NCI-H1417 treated with DMSO at 0.1 percent for 48 hours (cell line): Measurements from ENCODE around the gene KIAA0513.
A peak's percentile ranks its signal among the peaks of the same experiment; 100 is the strongest.

Source experiments
- DNase-seq: peaks from one replicate; lab custom pipeline; 2025; lab: John Stamatoyannopoulos, UW

KIAA0513 gene, protein sequence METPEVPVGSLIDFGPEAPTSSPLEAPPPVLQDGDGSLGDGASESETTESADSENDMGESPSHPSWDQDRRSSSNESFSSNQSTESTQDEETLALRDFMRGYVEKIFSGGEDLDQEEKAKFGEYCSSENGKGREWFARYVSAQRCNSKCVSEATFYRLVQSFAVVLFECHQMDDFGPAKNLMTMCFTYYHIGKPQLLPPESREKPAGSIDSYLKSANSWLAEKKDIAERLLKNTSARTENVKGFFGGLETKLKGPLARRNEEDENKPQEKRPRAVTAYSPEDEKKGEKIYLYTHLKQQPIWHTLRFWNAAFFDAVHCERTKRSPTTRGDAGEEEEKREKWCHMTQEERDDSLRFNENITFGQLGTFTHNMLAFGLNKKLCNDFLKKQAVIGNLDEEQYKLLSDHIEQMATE

DNA sequence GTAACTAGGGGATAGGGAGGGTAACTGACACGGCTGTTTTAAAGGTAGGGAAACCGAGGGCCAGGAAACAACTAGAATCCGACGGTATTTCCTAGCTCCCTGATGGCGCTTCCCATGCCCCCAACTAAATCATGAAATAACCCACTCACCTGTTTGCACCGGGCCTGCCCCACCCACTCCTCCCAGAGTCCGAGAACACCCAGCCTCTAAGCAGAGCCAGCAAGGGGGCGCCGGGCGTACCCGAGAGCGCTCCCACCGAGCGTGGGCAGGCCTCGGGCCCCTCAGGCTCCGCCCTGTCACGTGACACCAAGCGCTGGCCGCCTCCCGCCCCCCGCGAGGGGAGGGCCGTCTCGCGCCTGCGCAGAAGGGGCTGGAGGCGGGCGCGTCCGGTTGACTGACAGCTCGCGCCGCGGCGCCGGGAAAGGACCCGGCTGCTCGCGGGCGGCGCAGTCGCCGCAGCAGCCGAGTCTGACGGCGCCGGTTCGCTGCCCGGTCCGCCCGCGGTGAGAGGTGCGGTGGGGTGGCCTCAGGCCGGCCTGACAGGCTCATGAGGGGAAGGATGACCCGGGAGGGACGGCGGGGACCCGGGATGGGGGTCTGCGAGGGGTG, at the start of gene KIAA0513:
KIAA0513 (plus strand) TSS at position 447 of the 609 bp plus-strand sequence. CDS start 39,277 bp downstream, outside the sequence.
- DNase-seq: peak; percentile 48

GRCh38 chr16:84979516-84979915, 48.1 kb upstream of the KIAA0513 start:
- no peak for DNase-seq

DNA sequence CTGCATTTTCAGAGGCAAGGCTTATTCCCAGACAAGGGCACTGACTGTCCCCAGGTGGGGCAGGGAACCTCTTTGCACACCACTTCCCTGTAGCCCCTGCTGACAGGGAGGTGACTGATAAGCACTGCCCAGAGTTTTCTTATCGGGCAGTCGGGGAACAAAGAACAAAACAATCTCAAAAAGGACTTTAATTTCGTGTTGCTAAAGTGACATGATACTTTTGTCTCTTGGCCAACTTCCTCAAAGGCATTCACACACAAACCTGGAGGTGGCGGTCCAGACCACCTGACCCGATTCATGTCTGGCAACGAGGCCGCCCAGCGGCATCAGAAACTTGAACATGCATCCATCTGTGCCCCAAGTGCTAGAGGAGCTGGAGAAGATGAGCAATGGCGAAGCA, 45.2 kb upstream of the KIAA0513 start:
- no peak for DNase-seq

DNA sequence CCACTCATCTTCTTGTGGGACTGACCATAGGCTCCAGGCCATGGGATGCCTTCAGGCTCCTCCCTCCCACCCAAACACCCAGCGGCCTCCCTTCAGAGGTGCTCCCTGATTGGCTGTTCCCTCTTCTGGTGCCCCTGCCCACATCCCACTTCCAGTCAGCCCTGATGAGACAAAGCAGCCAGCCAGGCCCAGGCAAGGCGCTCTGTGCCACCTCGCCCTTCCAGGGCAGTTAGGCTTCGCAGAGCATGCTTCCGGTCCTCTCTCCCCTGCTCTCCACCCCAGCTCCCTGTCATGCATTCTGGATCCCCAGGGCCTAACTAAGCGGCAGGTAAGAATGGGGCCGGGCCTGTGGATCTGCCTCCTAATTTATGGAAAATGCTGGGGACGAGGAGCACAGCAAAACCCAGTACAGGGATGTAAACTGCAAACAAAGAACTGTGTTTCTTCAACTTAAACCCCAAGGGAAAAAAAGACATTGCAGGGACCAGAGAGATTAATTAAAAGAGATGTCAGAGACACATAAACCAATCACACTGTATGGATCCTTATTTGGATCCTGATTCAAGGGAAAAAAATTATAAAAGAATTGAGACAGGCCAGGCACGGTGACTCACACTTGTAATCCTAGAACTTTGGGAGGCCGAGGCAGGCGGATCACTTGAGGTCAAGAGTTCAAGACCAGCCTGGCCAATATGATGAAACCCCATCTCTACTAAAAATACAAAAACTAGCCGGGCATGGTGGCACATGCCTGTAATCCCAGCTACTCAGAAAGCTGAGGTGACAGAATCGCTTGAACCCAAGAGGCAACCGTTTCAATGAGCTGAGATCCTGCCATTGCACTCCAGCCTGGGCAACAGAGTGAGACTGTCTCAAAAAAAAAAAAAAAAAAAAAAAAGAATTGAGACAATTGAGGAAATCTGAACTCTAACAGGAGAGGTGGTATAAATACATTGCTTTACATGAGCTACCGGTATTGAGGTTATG, 42.2 kb upstream of the KIAA0513 start:
- no peak for DNase-seq

DNA sequence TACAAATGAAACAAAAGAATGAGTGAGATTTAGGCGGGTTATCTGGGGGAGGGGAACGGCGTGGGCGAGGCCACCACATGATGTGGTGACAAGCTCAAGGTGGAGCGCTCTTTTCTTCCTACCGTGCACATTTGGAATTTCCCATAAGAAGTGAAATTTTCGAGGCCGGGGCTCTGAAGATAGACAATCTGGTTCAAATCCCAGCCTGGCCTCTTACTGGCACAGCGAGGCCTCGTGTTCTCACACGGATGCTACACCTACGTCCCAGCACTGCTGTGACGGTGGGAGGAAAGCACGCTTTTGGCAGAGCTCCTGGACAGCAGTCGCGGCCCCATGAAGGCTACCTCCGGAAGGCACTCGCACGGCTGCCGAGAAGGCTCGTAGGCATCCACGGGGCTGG, 41.5 kb upstream of the KIAA0513 start:
- no peak for DNase-seq

DNA sequence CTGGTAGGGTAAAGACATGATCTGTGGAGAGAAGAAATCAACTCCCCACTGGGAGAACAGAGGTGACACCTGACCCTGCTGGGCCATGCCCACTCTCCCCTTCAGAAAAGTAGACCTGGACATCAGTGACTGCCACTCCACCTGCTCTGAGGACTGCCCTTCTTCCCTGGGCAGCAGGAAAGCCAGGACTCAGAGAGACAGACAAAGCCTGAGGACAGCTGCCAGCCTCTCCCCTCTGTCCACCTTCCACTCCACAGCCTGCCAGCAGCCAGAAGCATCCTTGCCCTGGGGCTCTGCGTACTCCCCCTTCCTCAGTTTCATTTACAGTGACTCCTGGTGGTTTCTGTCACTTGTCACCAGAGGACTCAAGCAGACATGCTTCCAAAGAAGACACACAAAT, 40.7 kb upstream of the KIAA0513 start:
- DNase-seq: no peak

DNA sequence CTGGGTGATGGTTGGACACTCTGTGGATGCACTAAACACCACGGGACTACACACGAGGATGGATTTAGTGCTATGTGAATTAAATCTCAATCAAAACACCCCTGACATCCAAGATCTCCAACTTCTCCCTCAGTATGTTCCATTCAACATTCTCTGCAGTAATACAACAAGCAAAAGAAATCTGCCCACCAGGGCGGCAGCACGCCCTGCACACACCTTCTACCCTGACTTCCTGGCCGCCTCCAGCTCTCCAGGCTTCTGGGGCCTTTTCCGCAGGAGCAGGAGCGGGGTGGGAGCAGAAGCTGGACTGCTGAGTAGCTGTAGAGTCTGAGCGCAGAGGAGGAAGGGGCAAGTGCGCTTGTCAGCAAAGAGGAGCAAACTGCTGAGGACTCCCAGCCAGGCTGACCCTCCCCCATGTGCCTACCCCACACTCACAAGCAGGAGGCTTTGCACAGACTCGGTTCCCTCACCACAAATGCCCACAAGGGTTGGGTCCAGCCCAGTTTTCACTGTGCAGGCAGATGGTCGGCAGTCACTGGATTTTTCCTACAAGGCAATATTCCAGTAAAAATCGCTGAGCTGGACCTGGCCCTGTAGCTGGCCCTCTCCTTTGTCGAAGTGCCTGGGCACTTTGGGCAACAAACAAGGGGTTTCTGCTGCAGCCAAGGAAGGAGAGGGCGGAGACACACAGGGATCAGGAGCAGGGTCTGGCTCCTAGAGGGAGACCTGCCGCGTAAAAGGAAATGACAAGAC, 39.1 kb upstream of the KIAA0513 start:
- DNase-seq: no peak

GRCh38 chr16:84989749-84990620, 37.6 kb upstream of the KIAA0513 start:
- no peak for DNase-seq

DNA sequence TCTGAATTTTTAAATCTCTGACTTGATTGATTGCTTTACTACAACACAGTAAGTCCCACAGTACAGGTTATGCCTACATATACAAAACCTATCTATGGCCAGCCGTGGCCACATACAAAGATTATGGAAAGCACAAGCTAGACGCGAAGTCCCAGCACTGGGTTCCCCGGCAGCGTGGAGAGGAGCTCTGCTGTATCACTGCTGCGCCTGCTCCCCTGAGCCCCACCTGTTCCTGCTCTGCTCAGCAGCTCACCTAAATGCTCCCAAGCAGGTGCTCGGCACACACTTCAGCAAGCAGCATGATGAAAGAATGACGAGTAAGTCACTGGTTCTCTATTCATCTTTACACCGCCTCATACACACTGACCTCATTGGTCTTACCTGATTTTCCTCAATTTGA, 36.8 kb upstream of the KIAA0513 start:
- DNase-seq: no peak

- DNase-seq: no peak
Observed at GRCh38 chr16:84992717-84993075, 34.9 kb upstream of the KIAA0513 start.

DNA sequence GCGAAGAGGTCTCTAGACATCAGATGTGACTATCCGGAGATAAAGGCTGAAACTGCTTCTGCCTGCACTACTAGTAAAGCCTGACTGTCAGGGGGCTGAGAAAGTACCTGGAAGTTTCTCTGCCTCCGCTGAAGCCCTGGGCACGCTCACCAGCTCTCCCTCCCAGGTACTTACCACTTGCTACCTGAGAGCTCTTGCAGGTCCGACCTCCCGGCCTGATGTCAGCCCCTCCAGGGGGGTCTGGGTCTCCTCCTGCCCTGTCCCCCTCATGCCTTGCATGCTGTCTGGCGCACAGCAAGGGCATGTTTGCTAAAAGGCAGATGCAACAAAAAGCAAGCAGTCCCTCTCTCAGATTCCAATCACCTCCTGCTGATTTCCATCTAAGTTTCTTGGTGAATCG, 33.7 kb upstream of the KIAA0513 start:
- DNase-seq: no peak

GRCh38 chr16:84995663-84996062, 31.9 kb upstream of the KIAA0513 start:
- no peak for DNase-seq

DNA sequence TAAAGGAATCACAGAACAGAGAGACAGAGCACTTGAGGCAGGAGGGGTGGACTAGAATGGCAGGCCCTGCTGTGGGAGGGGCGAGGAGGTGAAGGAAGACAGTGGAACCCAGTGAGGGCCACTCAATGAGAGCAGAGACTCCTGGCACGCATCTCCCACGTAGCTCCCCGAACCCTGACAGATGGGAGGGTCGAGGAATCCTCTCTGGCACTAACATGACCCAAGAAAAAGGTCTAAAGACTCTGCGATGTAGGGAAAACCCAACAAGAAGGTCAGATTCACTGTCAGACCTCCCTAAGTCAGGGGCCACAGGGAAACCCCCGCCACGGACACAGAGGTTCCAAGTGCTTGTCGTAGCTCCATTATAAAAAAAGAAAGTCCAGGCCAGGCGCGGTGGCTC, 31.2 kb upstream of the KIAA0513 start:
- DNase-seq: no peak

GRCh38 chr16:84999200-84999599, 28.4 kb upstream of the KIAA0513 start:
- no peak for DNase-seq

- no peak for DNase-seq
Observed at GRCh38 chr16:84999857-85000480, 27.6 kb upstream of the KIAA0513 start.

GRCh38 chr16:85002099-85002541, 25.5 kb upstream of the KIAA0513 start:
- no peak for DNase-seq

GRCh38 chr16:85002608-85003007, 25.0 kb upstream of the KIAA0513 start:
- no peak for DNase-seq

GRCh38 chr16:85003076-85003475, 24.5 kb upstream of the KIAA0513 start:
- DNase-seq: no peak

DNA sequence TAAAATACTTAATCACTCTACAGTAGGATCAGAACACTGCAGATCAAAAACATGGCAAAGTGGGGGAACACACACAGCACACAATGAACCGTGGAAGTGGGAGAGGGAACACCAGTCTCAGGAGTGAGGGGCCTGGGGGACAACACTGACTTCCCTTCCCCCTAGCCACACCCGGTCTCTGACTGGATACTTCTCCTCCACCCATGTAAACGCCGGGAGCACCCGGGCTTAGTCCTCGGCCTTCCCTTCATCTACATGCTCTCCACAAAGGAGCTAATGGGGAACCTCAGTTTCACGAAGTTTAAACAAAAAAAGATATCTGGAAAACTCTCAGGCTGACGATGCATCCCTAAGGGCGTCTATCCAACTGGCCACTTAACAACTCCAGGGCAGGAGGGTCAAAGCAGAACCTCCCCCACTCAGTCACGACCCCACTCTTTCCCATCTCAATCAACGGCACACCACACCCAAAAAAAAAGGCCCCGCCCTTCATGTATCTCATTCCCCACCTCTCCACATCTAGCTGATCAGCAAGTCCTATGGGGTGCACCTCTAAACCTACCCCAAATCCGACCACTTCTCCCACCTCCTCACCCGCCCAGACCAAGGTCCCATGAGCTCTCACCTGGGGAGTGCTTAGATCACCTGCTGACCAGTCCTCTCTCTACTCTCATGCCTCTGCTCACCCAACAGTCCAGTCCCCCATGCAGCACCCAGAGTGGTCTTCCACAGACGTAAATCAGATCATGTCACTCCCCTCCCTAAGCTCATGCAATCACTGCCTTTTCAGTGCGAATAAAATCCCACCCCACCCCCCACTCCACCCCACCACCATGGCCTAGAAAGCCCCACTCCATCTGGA, 23.6 kb upstream of the KIAA0513 start:
- DNase-seq: no peak
